Activated CD4-positive, alpha-beta T cell treated with anti-CD3 and anti-CD28 coated beads, Interleukin-2, Interleukin-4, amounts not matched to agents 100 ng/mL and 50 ng/mL, durations not matched to agents 16 hours and 8 hours (primary cell): Measurements from ENCODE around the gene IDI2.
A peak's percentile ranks its signal among the peaks of the same experiment; 100 is the strongest.

Experiments
- DNase-seq: peaks from one replicate; pipeline ENCODE4 v3.0.0-alpha.2; 2020; ENCODE audit warnings: low spot score

The IDI2 gene

DNA sequence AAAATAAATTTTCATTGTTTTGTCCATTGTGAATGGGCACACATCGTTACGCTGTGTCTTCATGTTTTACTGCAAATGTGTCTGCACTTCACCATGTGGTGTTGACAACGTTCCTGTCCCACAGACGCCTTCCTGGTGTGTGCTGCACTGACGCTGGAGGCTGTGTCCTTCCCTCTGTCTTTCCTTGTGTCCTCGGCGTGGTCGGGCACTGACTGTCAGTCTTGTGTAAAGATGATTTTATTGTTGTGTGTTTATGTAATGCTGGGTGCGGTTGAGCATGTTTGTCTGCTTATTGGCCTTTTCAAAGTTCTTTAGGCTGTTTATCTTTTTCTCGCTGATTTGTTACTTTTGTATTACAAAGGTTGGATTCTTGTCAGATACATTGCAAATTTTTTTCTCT lies 18.1 kb downstream of the IDI2 start:
- no peak for DNase-seq

DNA sequence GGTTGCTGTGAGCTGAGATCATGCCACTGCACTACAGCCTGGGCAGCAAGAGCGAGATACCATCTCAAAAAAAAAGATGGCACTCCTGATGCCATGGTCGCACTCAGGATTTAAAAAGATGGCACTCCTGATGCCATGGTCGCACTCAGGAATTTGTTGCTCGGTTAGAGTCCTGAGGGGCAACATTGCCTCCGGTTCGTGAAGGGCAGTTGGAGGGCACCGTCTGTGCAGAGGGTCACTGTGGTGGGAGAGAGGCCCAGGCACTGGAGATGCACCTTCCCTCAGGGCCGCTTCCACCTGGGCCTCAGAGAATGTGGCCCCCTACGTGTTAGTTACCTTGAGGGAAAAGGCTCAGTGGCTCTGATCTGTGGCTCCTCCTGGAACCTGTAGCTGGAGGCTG lies 19.1 kb downstream of the IDI2 start:
- no peak for DNase-seq

DNA sequence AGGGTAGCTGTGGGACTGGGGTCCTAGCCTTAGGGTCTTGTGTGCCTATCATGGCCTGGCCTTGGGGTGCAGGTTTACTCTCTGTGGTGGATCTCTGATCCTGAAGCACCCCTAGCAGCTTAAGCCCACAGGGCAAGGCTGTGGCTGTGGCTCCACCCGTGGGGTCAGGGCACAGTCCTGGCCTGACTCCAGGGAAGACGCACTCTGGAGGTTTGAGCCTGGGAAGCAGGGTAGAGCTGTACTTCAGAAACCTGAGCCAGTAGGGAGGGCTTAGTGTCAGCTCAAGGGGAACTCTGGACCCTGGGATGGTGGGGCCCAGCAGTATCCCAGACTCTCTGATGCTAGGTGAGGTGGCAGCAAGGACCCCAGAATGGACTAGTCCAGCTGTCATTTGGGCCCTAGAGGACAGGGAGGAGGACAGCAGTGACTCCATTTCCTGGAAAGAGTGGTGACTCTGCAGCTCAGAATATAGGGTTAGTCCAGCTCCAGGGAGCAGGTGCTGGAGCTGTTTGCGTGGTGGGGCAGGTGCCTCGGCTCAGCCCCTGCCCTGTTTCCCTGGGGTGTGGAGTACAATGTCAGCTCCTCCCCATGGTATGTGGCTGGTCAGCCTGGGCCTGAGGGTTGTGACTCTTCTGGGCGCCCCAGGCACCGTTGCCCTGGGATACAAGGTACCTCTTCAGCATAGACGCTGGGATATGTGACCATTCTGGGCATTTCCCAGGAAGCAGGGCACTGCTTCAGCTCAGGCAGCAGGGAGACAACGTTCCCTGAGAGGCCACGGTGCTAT lies 21.6 kb downstream of the IDI2 start:
- DNase-seq: no peak

DNA sequence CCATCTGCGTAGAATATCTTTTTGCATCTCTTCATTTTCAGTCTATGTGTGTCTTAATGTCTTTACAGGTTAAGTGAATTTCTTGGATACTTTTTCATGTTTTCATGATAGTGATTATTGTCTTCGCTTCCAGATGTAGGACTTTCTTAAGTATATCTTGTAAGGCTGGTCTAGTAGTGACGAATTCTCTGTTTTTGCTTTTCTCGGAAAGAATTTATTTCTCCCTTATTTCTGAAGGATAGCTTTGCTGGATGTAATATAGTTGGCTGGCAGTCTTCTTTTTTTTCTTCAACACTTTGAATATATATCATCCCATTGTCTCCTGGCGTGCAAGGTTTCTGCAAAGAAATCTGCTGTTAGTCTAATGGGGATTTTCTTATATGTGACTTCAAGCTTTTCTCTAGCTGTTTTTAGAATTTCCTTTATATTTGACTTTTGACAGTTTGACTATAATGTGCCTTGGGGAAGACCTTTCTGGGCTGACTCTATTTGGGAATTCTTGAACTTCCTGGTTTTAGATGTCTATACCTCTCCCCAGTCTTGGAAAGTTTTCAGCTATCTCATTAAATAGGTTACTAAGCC lies 23.1 kb downstream of the IDI2 start:
- DNase-seq: no peak

DNA sequence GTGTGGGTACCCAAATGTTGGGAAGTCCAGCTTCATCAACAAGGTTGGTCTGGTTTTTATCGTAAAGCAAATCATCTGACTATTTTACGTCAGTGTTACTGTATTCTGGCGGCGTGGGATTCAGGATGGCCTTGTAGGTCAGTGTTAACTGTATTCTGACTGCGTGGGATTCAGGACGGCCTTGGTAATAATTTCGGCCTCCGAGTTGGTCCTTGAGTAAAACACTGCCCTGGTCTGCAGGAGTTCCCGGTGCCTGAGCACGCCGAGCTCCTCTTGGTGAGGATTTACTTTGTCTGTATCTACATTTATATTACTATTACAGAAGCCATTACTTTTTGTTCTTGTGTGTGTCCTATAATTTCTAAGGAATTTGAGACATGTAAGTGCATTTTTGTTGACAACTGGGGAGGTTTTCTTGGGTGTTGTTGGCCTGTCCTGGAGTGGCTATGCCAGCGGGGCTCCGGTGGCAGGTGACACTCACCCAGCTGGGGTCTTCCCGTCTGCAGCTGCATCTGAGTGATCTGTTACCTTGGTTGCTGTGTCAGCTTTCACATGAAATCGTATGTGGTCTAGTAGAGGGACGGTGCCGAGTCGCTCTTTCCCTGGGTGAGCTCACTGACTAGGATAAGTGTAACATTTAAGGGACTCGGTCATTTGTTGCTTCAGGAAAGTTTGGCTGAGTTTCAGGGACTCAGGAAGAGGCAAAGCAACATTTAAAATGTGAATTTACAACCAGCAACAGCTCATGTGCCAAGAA lies 28.2 kb downstream of the IDI2 start:
- no peak for DNase-seq

DNA sequence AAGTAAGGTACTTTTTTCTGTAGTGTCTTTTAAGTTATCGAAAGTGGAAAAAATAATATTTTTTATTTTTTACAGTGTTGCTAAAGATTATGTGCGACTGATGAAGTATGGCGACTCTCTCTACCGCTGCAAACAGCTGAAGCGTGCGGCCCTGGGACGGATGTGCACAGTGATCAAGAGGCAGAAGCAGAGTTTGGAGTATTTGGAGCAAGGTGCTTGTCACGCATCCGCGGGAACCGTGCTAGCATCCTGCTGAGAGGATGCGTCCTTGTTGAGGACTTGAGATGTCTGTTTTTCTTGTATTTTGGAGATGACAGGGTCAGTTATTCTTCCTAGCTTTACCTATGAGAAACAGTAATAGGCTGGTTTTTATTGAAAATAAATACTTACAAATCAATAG lies 29.6 kb downstream of the IDI2 start:
- no peak for DNase-seq

DNA sequence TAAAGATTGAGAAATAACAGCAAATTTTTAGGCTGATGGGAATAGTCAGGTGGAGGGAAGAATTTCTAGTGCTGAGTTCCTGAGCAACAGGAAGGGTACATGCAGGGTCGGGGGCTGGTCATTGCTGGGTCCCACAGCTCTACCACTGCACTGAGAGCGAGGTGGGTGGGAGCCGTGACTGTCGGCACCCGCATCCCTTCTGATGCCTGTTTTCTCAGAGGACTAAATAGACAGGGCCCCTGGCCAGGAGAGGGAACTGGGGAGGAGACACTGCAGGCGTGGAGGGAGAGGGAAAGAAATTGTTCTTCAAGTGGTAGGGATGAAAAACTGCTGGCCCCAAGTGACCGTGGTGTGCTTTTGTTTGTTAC lies 30.1 kb downstream of the IDI2 start:
- no peak for DNase-seq

DNA sequence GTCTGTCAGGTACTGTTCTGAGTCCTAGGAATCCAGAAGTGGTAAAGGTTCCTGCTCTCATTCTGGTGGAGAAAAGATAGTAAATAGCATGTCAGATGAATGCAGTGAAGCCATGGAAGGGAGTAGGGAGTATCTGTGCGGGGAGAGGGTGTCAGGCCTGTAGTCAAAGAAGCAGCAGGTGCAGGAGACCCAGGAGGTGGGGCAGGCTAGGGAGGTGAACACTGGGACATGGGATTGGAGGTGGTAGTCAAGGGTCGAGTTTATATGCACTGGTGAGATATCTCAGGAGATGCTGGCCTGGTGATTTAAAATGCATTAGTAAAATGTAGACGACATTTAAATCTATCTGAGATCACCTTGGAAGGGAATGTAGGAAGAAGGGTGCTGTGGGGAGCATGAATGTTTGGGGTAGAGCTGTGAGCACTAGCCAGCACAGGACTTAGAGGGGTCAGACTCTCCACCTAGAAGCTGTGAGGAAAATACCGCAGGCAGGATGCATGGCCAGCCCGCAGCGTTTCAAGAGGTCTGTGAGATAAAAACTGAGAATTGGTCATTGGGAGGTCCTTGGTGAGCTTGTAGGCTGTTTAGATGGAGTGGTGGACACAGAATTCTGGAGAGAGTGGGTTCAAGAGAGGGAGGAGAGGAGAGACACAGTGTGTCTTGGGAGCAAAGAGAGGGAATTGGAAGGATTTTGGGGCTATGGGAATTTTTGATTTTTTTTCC lies 30.7 kb downstream of the IDI2 start:
- no peak for DNase-seq

DNA sequence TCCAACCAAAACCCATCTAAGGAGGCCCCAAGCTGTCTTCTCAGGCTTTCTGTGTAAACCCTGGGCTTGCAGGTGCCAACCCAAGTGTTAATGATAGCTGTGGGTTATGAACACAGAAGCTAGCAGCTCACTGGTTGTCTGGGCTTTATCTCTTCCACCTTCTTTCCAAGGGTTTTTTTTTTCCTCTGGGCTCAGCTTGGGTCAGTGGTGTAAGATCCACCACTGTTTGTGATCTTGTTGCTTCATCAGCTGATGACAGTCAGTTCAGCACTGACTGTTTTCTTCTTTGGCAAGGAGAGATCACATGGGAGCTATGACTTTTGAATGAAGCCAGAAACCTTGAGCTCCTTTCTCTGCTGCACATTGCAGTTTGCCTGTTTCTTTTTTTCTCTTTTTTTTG lies 32.8 kb downstream of the IDI2 start:
- no peak for DNase-seq

DNA sequence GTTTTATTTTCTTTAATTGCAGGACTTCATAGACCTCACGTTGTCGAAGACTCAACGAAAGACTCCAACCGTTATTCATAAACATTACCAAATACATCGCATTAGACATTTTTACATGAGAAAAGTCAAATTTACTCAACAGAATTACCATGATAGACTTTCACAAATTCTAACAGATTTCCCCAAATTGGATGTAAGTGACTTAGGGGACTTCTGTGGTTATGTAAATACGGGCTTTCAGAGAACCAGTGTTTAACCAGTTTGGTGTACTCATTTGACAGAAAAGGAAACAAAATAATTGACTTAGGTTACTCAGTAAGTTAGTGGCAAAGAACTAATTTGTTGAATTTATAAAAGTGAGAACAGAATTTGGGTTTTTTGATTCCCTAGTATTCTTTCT lies 33.2 kb downstream of the IDI2 start:
- DNase-seq: no peak

DNA sequence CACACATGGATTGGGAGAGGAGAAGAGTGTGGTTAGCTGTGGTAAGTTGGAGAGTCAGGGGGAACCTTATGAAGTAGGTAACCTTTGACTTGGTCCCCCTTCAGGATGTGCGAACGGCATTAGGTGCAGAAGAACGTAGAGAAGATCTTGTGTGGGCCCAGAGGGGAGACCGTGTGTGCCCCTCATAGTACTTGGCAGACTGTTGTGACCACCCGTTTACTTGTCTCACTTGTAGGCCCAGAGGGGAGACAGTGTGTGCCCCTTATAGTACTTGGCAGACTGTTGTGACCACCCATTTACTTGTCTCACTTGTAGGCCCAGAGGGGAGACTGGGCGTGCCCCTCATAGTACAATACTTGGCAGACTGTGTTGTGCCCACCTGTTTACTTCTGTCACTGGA lies 34.9 kb downstream of the IDI2 start:
- no peak for DNase-seq

DNA sequence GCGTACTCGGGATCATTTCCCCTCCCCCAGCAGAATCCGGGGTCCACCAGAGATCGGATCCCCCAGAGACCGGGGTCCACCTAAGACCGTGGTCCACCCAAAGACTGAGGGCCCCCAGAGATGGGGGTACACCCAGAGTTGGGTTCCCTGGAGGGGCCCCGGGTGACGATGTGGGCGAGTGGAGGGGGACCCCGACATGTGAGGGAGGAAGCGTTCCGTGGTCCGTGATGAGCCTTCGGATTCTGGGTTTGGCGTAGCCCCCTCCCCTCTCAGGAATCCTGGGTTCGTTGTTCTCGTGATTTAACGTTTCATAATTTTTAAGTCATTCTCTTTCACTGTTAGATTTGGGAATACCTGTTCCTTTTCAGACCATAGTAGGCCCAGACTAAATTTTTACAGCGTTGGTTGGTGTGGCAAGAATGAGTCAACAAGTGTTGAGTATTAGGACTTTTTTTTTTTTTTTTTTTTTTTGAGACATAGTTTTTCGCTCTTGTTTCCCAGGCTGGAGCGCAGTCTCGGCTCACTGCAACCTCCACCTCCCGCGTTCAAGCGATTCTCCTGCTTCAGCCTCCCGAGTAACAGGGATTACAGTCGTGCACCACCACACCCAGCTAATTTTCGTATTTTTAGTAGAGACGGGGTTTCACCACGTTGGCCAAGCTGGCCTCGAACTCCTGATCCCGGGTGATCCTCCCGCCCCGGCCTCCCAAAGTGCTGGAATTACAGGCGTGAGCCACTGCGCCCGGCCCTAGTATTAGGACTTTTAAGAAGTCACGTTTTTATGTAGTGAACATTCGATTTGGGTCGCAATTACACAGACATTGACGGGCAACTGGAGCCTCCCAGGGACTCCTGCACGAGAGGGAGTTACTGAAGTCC lies 36.8 kb downstream of the IDI2 start:
- no peak for DNase-seq

DNA sequence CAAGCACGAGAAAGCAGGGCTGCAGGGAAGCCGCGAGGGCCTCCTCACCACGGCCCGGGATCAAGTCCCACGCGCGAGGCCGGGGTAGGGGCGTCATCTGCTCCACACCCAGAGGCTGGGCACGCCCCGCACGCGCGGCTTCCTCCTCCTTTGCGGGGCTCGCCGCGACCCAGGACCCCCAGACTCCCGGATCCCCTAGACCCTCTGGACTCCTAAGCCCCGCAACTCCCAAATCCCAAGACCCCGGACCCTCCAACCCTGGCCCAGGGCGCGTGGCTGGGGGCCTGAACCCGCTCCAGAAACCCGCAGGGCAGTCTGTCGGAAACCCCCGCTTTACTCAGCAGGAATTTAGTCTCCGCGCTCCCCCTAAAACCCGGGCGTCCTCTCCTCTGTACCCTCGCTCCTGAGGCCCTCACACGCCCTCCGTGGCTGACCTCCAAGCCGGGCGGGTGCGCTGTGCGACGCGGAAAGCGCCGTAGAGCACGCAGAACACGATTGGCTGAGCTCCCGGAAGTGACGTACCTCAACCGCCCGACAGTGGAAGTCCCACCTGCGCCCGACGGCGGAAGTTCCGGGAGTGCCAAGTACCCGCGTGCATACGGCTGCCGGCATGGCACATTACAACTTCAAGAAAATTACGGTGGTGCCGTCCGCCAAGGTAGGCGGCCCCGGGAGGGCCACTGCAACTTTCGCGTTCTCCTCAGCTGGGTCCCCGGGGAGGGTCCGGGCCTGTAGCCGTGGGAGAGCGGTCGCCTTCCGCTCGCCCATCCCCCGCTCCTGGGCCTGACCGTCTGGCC lies 37.6 kb downstream of the IDI2 start, which contains the start of gene GTPBP4:
GTPBP4 (plus strand) TSS at position 565 of the 797 bp plus-strand sequence; CDS start at position 611, 46 bp downstream.
- DNase-seq: peak; percentile 97

DNA sequence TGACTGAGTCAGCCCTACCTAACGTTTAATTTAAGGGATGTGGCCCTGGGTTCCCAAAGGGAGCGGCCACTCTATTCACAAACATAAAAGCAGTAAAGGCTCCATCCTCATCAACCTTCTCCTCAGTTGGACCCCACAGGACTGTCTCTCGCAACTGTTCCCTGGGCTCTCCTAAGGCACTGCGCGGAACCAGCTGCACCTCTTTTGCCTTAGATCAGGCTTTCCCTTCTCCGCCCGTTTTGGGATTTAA lies 38.1 kb downstream of the IDI2 start:
- no peak for DNase-seq

DNA sequence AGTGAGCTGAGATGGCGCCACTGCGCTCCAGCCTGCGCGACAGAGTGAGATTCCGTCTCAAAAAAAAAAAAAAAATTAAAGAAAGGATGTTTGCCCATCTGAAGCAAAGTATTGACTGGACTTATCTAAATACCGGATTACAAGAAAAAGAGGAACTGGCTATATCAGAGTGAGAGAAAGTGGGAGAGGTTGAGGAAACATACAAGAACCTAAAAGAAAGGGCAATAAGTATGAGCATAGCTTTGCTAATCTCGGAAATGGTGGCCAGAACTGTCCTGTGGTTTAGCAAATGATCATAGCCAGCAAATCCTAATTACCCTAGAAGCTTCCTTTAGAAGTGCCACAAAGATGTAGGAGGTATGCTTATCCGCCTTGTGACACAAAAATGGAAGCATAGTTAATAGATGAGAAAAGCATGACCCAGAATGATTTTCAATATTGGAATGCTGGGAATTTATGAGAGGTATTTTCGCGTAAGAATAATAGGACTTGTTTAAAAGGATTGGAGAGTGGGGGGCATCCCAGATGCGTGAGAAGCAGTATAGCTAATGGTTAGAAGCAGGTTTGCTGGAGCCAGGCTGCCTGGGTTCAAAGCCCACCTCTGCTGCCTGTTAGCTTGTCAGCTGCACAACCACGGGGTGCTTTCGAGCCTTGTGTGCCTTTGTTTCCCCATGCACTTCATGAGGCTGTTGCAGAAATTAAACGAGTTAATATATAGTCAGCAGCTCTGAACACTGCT lies 38.6 kb downstream of the IDI2 start:
- no peak for DNase-seq

DNA sequence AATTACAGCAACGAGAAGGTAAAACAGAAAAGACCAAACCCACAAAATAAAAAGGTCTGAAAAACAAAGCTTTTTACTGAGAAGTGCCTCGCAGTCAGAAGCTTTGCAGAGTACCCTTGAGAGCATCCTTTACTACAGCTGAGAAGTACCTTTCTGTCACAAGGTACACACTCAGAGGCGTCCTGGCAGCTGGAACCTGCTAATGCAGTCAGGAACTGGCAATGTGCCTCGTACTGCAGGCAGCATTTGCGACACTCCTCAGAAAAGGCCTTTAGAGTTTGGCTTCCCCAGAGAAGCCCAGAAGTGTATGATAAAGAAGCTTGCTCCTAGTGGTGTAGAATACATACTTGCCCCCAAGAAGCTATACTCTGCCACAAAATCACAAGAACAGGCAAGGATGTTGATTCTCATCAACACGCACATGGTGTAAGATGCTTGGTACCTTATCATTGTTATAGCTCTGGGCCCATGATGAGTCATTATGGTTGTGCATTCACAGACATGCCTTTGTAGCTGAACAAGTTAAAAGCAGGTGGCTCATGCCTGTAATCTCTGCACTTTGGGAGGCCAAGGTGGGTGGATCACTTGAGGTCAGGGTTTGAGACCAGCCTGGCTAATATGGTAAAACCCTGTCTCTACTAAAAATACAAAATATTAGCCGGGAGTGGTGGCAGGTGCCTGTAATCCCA lies 39.4 kb downstream of the IDI2 start:
- DNase-seq: peak; percentile 9

DNA sequence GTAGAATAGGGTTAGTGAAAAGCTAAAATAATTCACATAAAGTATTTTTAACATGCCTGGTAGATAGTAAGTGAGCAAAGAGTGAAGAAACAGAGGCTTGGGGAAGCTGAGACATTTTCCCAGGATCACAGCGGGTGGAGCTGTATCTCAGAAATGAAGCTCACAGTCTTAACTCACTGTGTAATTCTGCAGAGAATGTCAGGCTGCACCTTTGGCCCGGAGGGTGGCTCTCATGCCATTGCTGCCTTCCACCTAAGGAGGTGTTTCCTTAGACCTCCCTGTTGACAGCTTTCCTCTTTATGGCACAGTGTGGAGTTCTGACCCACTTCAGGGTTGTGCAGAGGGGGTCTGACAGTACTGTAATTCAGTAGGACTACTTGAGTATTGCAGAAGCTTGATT lies 40.3 kb downstream of the IDI2 start:
- DNase-seq: no peak

DNA sequence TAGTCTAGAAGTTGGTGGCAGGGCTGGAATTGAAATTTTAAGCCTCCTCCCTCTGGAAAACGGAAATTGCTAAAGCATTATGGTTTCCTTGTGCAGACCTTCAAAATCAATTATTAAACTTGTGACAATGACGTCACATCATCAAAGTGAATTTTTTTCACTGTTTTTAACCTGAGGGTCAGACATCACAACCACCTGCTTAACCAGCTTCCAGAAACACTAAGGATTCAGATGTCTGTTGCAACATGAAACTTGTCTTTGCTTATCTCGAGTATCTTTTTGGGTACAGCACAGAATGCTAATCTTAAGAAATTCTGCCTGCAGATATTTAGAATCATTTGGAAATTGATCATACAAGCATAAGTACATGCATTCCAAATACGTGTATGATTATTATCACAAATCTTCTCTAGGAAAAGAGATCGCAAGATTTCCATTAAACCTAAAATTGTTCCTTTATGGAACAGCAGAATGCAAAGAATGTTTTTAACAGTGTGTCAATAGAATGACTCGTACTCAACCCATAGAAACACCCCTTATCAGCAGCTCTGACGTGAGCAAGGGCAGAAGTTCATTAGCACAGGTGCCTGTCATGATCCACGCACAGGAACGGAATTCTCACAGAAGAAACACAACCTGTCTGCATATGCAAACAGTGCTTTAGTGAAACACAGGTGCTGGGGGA lies 41.5 kb downstream of the IDI2 start:
- no peak for DNase-seq

DNA sequence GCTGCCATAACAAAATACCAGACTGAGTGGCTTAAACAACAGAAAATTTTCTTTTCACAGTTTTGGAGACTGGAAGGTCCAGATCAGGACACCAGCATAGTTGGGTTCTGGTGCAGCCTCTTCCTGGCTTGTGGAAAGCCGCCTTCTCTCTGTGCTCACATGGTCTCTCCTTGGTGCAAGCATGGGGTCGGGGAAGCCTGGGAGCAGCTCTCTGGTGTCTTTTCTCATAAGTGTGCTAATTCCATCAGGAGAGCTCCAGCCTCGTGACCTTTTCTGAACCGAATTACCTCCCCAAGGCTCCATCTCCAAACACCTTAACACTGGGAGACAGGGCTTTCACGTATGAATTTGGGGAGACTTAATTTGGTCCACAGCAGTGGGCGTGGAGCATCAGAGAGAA lies 42.3 kb downstream of the IDI2 start:
- DNase-seq: no peak
